Adrenal gland (tissue), 5 donors: ENCODE measurements around the gene NTRK1.
A peak's percentile ranks its signal among the peaks of the same experiment; 100 is the strongest.

Experiments used
- CTCF ChIP-seq, 6 experiments: fragments of 450-650 bp in 4 of 6; fragments of 200-600 bp in 2 of 6; sonication (generic) in 1 of 6; IDR thresholded peaks; 1 replicate in 5 of 6; 2 replicates in 1 of 6; pipeline versions ENCODE4 v1.5.1 to v1.8.0; 2016 to 2021; ENCODE audit warnings: antibody characterized with exemption in 6 of 6, mild to moderate bottlenecking in 2 of 6, moderate library complexity in 1 of 6
- POLR2A ChIP-seq, 2 donors: fragments of 450-650 bp; IDR thresholded peaks; one replicate each; pipeline ENCODE4 v1.6.1; 2017; ENCODE audit warnings: antibody characterized with exemption in 2 of 2, mild to moderate bottlenecking in 2 of 2, moderate library complexity in 1 of 2
- donor health status: DM: no; HTN: no; CAD: no.

- TF ChIP-seq CTCF (IDR thresholded peaks at IDR 0.05) (peak; percentile 58 to 83 (median 74)), POLR2A (IDR thresholded peaks at IDR 0.05) (no peak)
These were observed 495 bp upstream of the NTRK1 start for GRCh38 chr1:156860113-156860627.
